NCI-H446 (cell line): ENCODE results near the gene DOK5.

Source experiments
- DNase-seq, 2 experiments: peaks; one replicate each; lab custom pipeline; 2025; lab: John Stamatoyannopoulos, UW

DOK5 gene

DNA sequence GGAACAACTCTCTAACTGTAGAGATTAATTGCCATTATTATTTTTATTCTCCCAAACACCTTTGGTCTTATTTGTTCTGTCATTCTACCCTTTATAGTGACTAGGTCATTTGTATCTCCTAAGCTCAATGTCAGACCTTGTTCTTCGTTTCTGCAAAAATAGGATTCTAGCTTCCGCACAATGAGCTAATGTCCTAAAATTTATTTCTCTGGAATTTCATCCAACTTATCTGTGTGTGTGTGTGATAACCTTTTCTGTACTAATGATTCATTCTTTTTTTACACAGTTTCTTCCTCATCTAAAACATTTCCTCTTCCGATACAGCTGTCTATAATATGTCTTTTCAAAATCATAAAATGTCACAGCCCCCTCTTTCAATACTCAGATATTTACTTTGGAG lies 84.5 kb downstream of the DOK5 start:
- no peak for DNase-seq

DNA sequence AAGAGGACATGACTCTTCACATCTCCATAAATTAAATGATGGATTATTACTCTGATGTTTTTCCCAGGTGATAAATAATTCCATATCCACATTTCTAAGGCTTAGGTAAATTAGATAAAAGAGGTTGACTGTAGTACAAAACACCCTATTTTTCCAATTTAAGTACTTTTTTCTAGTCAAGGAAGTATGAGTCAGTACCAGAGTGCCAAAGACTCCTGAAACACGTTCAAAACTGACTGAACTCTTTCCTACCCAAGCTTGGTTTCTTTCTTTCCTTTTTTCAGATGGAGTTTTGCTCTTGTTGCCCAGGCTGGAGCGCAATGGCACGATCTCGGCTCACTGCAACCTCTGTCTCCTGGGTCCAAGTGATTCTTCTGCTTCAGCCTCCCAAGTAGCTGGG lies 85.0 kb downstream of the DOK5 start:
- no peak for DNase-seq

GRCh38 chr20:54565255-54565654 lies 89.9 kb downstream of the DOK5 start:
- no peak for DNase-seq

DNA sequence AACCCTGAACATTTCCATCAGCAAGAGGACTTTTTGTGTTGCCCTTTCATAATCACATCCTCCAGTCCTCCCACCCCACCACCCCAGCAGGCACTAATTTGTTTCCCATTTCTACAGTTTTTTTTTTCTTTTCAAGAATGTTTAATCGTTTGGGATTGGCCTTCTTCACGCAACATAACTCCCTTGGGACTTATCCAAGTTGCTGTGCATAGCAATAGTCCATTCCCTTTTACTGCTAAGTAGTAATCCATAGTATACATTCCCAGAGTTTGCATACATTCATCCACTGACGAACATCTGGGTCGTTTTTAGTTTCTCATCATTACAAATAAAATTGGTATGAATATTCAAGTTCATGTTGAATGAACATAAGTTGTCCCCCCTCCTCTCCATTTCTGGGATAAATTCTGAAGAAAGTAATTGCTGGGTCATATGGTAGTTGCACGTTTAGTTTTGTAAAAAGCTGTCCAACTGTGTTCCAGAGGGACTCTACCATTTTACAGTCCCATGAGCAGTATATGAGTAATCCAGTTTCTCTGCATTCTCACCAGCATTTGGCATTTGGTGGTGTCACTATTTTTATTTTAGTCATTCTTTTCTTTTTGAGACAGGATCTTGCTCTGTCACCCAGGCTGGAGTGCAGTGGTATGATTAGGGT lies 90.8 kb downstream of the DOK5 start:
- DNase-seq, result no peak

- no peak for DNase-seq
Measured at GRCh38 chr20:54570561-54570960, 95.2 kb downstream of the DOK5 start.

DNA sequence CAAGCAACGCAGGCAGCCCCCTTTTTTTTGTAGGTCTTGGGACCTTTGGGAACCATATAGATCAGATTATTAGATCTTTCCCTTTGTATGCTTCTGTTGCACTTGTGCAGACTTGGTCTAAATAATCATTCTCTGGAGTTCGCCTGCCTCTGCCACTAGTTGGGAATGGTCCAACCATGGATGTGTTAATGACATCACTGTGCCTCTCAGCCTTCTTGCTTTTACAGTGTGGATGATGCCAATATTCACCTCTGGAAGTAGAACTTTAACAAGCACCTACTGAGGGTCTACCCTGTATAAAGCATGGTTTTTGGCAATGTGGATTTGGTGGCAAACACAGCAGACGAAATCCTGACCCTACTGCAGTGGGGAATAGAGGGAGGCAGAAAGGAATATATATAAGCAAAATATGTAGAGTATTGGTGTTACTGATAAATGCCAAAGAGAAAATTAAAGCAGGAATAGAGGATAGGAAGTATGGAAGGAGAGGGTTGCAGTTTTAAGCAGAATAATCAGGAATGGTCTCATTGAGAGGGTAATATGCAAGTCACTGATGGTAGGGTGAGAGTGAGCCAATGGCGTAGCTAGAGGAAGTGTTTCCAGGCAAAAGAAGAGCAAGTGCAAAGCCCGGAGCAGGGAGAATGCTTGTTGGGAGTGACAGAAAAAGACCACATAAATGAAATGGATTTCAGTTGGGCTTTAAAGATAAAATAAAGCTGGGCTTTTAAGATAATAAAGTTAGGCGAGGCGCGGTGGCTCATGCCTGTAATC lies 97.5 kb downstream of the DOK5 start:
- DNase-seq, result no peak

DNA sequence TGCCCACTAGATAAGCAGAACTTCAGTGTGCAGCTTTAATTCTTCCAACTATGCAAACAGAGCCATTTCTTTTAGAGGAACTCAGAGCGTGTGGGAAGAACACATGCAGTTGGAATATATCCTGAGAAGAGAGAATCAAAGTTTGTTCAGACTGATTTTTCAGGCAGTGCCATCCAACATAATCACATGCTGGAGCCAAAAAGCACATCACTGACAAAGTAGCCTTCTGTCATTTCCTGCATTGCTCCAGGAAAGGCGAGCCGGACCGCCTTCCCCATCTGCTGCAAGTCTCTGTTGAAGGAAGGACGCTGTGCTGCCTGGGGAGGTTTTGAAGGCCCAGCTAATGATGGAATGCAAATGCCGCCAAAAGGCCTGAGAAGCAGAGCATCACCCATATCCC lies 98.4 kb downstream of the DOK5 start:
- DNase-seq, result peak; percentile 13 to 77

GRCh38 chr20:54576518-54576917 lies 101.1 kb downstream of the DOK5 start:
- DNase-seq, result no peak

DNA sequence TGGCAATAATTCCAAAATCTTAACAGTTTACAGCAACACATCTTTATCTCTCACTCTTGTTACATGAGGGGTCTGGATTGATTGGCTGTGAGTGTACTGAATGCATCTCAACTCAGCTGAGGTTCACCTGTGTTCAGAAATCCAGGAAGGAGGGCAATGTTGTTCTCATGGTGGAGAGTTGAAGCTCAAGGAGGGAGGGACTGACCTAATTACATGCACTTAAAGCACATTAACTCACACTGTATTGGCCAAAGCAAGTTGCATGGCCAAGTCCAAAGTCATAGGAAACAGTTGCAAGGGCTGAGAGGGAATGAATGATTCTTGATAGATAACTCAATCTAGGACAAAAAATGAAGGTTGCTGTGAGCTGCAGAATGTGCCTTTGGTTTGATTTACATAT lies 102.2 kb downstream of the DOK5 start:
- DNase-seq, result no peak

DNA sequence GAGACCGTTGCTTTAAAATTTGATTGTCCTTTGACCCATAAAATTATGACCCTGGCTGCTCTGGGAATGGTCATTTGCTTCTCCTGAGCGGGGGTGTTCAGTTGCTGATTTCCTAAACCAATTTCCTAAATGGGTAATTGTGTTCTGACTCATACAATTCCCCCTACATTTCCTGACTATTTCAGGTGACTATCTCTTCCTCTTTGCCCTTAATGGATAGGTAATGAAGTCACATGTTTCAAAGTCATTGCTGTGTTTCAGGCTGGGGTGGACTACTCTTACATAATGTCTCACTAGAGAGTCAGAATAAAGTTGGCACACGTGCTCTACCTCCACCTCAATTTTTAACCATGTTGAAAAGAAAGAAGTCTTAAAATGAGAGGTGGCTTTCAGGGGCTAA lies 109.8 kb downstream of the DOK5 start:
- no peak for DNase-seq

DNA sequence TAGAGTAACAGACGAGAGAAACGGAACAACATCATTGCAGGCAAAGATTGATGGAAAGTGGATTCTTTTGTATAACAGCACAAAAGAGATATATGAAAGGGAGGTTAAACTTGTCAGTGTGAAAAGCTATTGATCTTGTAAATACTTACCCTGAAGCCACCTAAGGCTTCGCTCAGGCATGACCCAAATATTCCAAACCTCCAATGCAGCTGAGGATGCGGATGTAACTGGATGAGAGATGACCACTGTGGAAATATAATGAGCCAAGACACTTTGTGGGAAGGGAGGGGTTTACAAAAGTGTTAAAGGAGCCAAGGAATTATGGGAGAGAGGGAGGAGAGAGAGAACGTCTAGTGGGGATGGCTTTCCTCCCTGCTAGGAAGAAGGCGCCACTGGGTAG lies 112.0 kb downstream of the DOK5 start:
- no peak for DNase-seq

DNA sequence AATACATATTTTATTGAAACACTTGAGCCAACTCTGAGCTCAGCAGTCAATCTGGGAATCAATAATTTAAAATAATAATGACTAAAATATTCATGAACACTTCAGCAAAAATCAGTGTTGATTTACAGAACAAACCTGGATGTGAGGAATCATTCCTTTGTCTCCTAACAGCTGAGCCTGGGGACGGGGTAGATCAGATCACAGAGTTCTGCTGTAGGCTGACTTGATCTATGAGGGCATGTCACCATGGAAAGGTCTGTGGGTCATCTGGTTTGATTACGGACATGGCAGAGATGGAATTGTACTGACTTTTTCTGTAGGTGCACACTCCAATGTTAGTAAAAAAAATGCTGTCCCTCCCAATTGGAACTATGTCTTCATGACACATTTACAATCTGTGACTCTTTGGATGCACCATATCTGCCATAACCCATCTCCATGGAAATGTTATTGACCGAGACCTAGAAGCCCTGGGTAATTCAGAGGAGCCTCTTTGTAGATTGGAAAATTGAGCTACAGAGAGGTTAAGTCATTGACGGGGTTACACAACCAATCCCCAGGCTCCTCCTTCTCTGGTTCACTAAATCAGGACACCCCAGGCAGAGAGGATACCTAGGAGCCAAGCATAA lies 114.1 kb downstream of the DOK5 start:
- DNase-seq, result no peak

GRCh38 chr20:54590856-54591255 lies 115.5 kb downstream of the DOK5 start:
- DNase-seq, result no peak

DNA sequence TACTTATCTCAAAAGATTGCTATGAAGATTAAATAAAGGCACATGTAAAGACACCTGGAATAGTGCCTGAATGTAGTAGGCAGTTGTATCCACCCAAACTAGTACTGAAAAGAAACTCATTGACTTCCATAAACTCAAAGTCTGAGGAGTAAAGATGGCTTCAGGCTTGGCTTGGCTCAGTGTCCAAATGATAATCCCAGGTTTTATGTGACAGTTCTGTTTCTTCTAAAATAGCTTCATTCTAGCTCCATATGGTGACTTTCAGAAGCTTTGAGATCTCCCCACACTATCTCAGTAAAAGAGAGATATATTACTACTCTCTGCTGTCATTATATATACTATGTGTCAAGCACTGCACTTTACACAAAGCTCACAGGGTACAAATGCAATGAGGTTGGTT lies 121.3 kb downstream of the DOK5 start:
- DNase-seq, result no peak

GRCh38 chr20:54598352-54598751 lies 123.0 kb downstream of the DOK5 start:
- no peak for DNase-seq

- DNase-seq, result no peak
Measured at GRCh38 chr20:54600634-54601033, 125.2 kb downstream of the DOK5 start.

DNA sequence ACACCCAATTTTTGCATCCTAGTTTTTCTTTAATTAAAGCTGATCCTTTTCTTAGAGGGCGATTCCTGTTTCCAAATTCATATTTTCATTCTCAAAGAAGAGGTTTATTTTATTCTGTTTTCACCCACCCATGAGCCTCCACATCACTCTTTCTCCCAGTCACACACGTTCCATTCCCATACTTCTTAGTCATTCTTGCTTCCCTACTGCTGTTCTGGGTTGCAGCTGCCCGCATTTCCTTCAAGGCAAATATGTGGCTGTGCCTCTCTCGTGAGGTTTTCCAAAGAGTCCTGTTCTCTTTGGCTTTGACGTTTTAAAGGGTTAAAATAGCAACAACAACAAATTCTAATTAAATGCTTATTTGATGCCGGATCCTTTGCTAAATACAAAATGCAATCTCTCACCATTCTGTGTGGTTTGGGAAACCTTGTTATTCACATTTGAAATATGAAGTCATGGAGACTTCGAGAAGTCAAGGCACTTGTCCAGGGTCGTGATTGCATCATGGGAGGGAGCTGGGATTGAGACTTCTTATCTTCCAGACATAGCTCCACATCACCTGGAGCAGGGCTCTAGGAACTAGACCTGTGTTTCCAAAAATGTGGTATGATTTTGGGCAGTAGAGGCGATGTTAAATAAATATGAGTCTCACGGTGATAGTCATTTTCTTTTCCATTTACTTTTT lies 126.6 kb downstream of the DOK5 start:
- DNase-seq, result no peak

DNA sequence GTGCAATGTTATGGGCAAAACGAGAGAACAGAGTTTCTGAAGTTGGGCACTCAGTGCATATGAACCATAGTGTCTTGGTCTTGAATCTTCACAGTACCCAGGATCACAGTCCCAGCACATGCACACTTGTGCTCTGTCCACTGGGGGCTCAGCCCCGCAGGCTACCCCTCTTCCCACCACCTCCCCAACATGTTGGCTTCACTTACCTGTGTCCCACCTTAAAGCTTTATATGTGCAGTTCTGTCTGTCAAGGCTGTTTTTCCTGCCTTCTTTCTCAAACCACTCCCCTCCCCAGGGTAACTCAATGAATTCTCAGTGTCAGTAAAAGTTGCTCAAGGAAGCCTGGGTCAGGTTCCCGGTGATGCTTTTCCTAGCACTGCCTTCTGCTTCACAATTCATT lies 129.9 kb downstream of the DOK5 start:
- no peak for DNase-seq

DNA sequence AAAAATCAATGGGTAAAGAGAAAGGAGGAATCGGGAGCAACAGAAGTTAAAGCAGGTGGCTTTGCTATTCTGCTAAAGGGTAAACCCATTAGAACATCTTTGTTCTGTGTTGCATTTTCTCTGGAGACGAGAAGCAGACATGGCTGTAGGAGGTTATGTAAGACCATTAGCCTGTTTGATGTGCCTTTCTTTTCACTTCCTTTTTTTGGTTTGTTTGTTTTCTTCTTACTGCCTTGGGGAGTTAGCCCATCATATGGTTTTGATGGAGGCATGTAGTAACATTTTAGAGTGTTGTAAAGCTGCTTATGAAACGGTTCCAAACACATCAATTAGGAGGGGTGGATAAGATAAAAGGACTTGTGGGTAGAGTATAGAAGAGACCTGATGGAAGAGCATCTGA lies 131.0 kb downstream of the DOK5 start:
- no peak for DNase-seq

GRCh38 chr20:54608039-54608745 lies 132.8 kb downstream of the DOK5 start:
- no peak for DNase-seq

GRCh38 chr20:54608943-54609342 lies 133.6 kb downstream of the DOK5 start:
- no peak for DNase-seq
